Panc1 (cell line): ENCODE data around the gene GRIA4.

Experiments
- CTCF ChIP-seq: fragments of 450-650 bp; IDR thresholded peaks from 2 replicates; pipeline ENCODE4 v1.5.1; 2017; ENCODE audit warnings: mild to moderate bottlenecking
- POLR2AphosphoS5 ChIP-seq: IDR thresholded peaks from 2 replicates; pipeline ENCODE4 v1.6.1; 2012; ENCODE audit warnings: mild to moderate bottlenecking, low read depth, low read length, moderate library complexity

DNA sequence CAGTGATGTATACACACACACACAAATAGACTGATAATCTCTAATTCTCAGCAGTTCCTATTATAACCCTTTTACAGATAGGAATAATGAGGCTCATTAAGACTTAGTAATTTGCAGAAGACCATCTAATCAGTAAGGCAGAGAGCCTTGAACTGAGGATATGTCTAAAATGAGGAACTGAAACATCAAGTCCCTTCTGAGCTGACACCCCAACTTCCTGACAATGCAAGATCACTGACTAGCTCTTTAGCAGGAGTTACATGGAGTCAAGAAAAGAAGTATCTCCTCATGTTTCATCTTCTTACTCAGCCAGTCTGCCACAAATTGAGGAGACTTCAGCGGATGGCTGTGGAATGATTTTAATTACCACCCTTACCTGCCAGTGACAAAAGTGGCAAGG is 219.2 kb downstream of the GRIA4 start:
- no peak for TF ChIP-seq CTCF
- TF ChIP-seq POLR2AphosphoS5 = no peak
